Sigmoid colon (tissue), 7 donors: Measurements from ENCODE around the gene NISCH. TPM values are rescaled to one million over a fixed set of nuclear protein-coding genes. Genes with fewer than 3 reads are reported as not detected.

Experiments
- DNase-seq: peaks from one replicate; pipeline ENCODE4 v3.0.0-alpha.2; 2019
- H3K27ac ChIP-seq, 4 donors: fragments of 200-600 bp; sonication (generic); one replicate each; pipeline ENCODE4 v1.5.1; 2016 to 2019; ENCODE audit warnings: mild to moderate bottlenecking in 1 of 4
- H3K27me3 ChIP-seq, 3 donors: fragments of 200-600 bp; sonication (generic); one replicate each; pipeline ENCODE4 v1.5.1; 2019; ENCODE audit warnings: mild to moderate bottlenecking in 1 of 3
- H3K36me3 ChIP-seq, 4 donors: fragments of 200-600 bp; sonication (generic); one replicate each; pipeline ENCODE4 v1.5.1; 2016 to 2019
- H3K4me1 ChIP-seq, 4 donors: fragments of 200-600 bp; sonication (generic); one replicate each; pipeline ENCODE4 v1.5.1; 2017 to 2019
- H3K4me3 ChIP-seq, 4 donors: fragments of 200-600 bp; sonication (generic); one replicate each; pipeline ENCODE4 v1.5.1; 2017 to 2019; ENCODE audit warnings: mild to moderate bottlenecking in 2 of 4, moderate library complexity in 1 of 4
- H3K9me3 ChIP-seq, 4 donors: fragments of 200-600 bp in 3 of 4; sonication (generic) in 3 of 4; one replicate each; pipeline versions ENCODE4 v1.5.1 to v1.6.1; 2013 to 2019
- CTCF ChIP-seq, 4 experiments: fragments of 450-650 bp in 3 of 4; fragments of 200-600 bp in 1 of 4; IDR thresholded peaks; one replicate each; pipeline ENCODE4 v1.5.1; 2016 to 2019; ENCODE audit warnings: antibody characterized with exemption in 4 of 4, mild to moderate bottlenecking in 3 of 4, moderate library complexity in 2 of 4
- EP300 ChIP-seq, 4 donors: sonication (generic); formaldehyde crosslinking; IDR thresholded peaks; one replicate each; pipeline ENCODE4 v1.6.1; 2017; ENCODE audit warnings: antibody characterized with exemption in 4 of 4
- POLR2A ChIP-seq, 2 donors: fragments of 450-650 bp; IDR thresholded peaks; one replicate each; pipeline ENCODE4 v1.6.1; 2016; ENCODE audit warnings: antibody characterized with exemption in 2 of 2, mild to moderate bottlenecking in 2 of 2, moderate library complexity in 2 of 2
- POLR2AphosphoS5 ChIP-seq, 4 donors: sonication (generic); formaldehyde crosslinking; IDR thresholded peaks; one replicate each; pipeline ENCODE4 v1.6.1; 2017; ENCODE audit warnings: antibody characterized with exemption in 4 of 4
- WGBS, 2 donors: extraction: QIAGEN DNeasy Blood & Tissue Kit; methylation state at CpG; one replicate each; pipeline ENCODE4 v1.1.7; 2013; 5-methylcytosine and 5-hydroxymethylcytosine counted together
- intact Hi-C: fragments of 100-400 bp; cut with DNase I; formaldehyde crosslinking; loops from one replicate; pipeline ENCODE4 v1.15.1; 2023
- polyA plus RNA-seq, 3 donors: library from polyadenylated mRNA; stranded (reverse); fragments of 200-250 nt; gene quantifications; one replicate each; pipeline ENCODE4 v1.2.3, GENCODE V29; 2013
- total RNA-seq, 4 donors: library from RNA; depleted of rRNA; stranded (reverse); fragments of >200 nt; gene quantifications; one replicate each; pipeline ENCODE4 v1.1.0, GENCODE V29; 2016
- donor health status: healthy with polysubstance abuse.
- donor health status: Bipolar disorder and iron deficiency.
- donor health status: healthy.

NISCH gene
- total and polyA plus RNA-seq, 7 donors: 14.3 to 113 (median 53.5) TPM

GRCh38 chr3:52469001-52469400 is 13.6 kb downstream of the NISCH start:
- H3K27me3 ChIP-seq: no peaks in the 10 kb centered on the region
- peaks cover 0 to 23% (median 14%) of the 10 kb centered on the region in 4 donors for H3K4me1 ChIP-seq
- H3K36me3 ChIP-seq: peaks cover 18 to 57% (median 20%) of the 10 kb centered on the region in 4 donors
- intact Hi-C loops: no loop called here
- no peak for DNase-seq
- WGBS, 2 donors: 78 to 88% methylated on average over 5 of the region's 5 CpGs
- TF ChIP-seq EP300 (IDR thresholded peaks at IDR 0.05): no peak
- TF ChIP-seq POLR2A (IDR thresholded peaks at IDR 0.05): no peak
- TF ChIP-seq POLR2AphosphoS5 (IDR thresholded peaks at IDR 0.05): no peak
- no peak for TF ChIP-seq CTCF (IDR thresholded peaks at IDR 0.05)
- H3K27ac ChIP-seq: peak overlapping the region; percentile 0 to 48 (median 18)
- H3K4me3 ChIP-seq: no peak overlapping the region
- H3K9me3 ChIP-seq: no peaks in the 10 kb centered on the region

- Histone ChIP-seq H3K4me1 (peaks cover 0 to 23% (median 11%) of the 10 kb centered on the region in 4 donors), H3K4me3 (no peak overlapping the region), H3K36me3 (peaks cover 34 to 59% (median 36%) of the 10 kb centered on the region in 4 donors), H3K9me3 (no peaks in the 10 kb centered on the region), H3K27ac (no peak overlapping the region), H3K27me3 (no peaks in the 10 kb centered on the region)
- TF ChIP-seq POLR2A (IDR thresholded peaks at IDR 0.05) (no peak), EP300 (IDR thresholded peaks at IDR 0.05) (no peak), POLR2AphosphoS5 (IDR thresholded peaks at IDR 0.05) (no peak), CTCF (IDR thresholded peaks at IDR 0.05) (no peak)
- intact Hi-C loops: loop anchor here (5.0 kb wide), 1 partner anchor 66 kb away; the partner anchor contains the start of gene UQCC5
- 97% methylated on average over 4 of the region's 4 CpGs for WGBS, 2 donors
- DNase-seq: no peak
Observed at GRCh38 chr3:52470920-52471319, 15.5 kb downstream of the NISCH start.

- H3K9me3 ChIP-seq: no peaks in the 10 kb centered on the region
- TF ChIP-seq EP300 (IDR thresholded peaks at IDR 0.05) (no peak), CTCF (IDR thresholded peaks at IDR 0.05) (peak in 3 of 4 experiments; percentile 31 to 61 (median 43))
- H3K36me3 ChIP-seq: peaks cover 40 to 66% (median 43%) of the 10 kb centered on the region in 4 donors
- H3K4me1 ChIP-seq: peaks cover 0 to 23% (median 11%) of the 10 kb centered on the region in 4 donors
- 70 to 74% methylated on average over 26 of the region's 26 CpGs for WGBS, 2 donors
- DNase-seq: no peak
- no peak overlapping the region for H3K27ac ChIP-seq
- H3K4me3 ChIP-seq: no peak overlapping the region
- intact Hi-C loops: loop anchor here (5.0 kb wide), 1 partner anchor 66 kb away; the partner anchor contains the start of gene UQCC5
- no peaks in the 10 kb centered on the region for H3K27me3 ChIP-seq
Observed at GRCh38 chr3:52471371-52472238, 16.2 kb downstream of the NISCH start.

- intact Hi-C loops: loop anchor here (5.0 kb wide), 1 partner anchor 65 kb away; the partner anchor contains the start of gene UQCC5
- H3K9me3 ChIP-seq: no peaks in the 10 kb centered on the region
- H3K27me3 ChIP-seq: no peaks in the 10 kb centered on the region
- DNase-seq: no peak
- WGBS, 2 donors: 81 to 82% methylated on average over 14 of the region's 14 CpGs
- TF ChIP-seq POLR2A (IDR thresholded peaks at IDR 0.05): no peak
- no peak for TF ChIP-seq POLR2AphosphoS5 (IDR thresholded peaks at IDR 0.05)
- TF ChIP-seq EP300 (IDR thresholded peaks at IDR 0.05): no peak
- no peak for TF ChIP-seq CTCF (IDR thresholded peaks at IDR 0.05)
- H3K27ac ChIP-seq: no peak overlapping the region
- H3K4me3 ChIP-seq: no peak overlapping the region
- peaks cover 0 to 21% (median 11%) of the 10 kb centered on the region in 4 donors for H3K4me1 ChIP-seq
- peaks cover 46 to 71% (median 48%) of the 10 kb centered on the region in 4 donors for H3K36me3 ChIP-seq
Observed at GRCh38 chr3:52472239-52473000, 17.0 kb downstream of the NISCH start.
